MM.1S (cell line): ENCODE measurements around the gene PLEKHG4.

Experiments used
- DNase-seq: peaks from one replicate; pipeline ENCODE4 v3.0.0-alpha.2; 2015
- H2AFZ ChIP-seq: fragments of 300-600 bp; sonication (generic); 2 replicates; pipeline ENCODE4 v1.6.0; 2016; ENCODE audit warnings: antibody characterized with exemption, low read length
- H3F3A ChIP-seq: fragments of 300-600 bp; sonication (generic); 2 replicates; pipeline ENCODE4 v1.6.1; 2016; ENCODE audit warnings: mild to moderate bottlenecking, antibody characterized with exemption, low read length, moderate library complexity, mixed read lengths; ENCODE audit not compliant: insufficient read depth
- H3K27ac ChIP-seq: fragments of 300-600 bp; sonication (generic); 2 replicates; pipeline ENCODE4 v1.5.1; 2016; ENCODE audit warnings: mild to moderate bottlenecking, low read length
- H3K27me3 ChIP-seq: fragments of 300-600 bp; sonication (generic); replicated peaks from 2 replicates; pipeline ENCODE4 v1.6.0; 2016; ENCODE audit warnings: low read length; ENCODE audit not compliant: insufficient read depth
- H3K36me3 ChIP-seq: fragments of 300-600 bp; sonication (generic); replicated peaks from 2 replicates; pipeline ENCODE4 v1.6.1; 2016; ENCODE audit warnings: mild to moderate bottlenecking, low read length, mixed read lengths; ENCODE audit not compliant: insufficient read depth
- H3K4me1 ChIP-seq: fragments of 300-600 bp; sonication (generic); 2 replicates; pipeline ENCODE4 v1.6.1; 2016; ENCODE audit warnings: low read length, mixed read lengths
- H3K4me2 ChIP-seq: fragments of 300-600 bp; sonication (generic); 2 replicates; pipeline ENCODE4 v1.6.0; 2016; ENCODE audit warnings: low read depth, low read length
- H3K4me3 ChIP-seq: fragments of 300-600 bp; sonication (generic); 2 replicates; pipeline ENCODE4 v1.5.1; 2016; ENCODE audit warnings: low read length, mixed read lengths
- H3K79me2 ChIP-seq: fragments of 300-600 bp; sonication (generic); 2 replicates; pipeline ENCODE4 v1.6.1; 2016; ENCODE audit warnings: mixed run types, low read length, mixed read lengths
- H3K9ac ChIP-seq: fragments of 300-600 bp; sonication (generic); 2 replicates; pipeline ENCODE4 v1.6.1; 2016; ENCODE audit warnings: low read length, mixed read lengths
- H3K9me2 ChIP-seq: fragments of 300-600 bp; sonication (generic); replicated peaks from 2 replicates; pipeline ENCODE4 v1.6.1; 2016; ENCODE audit warnings: mild to moderate bottlenecking, low read length, mixed read lengths; ENCODE audit not compliant: insufficient read depth
- H3K9me3 ChIP-seq: fragments of 300-600 bp; sonication (generic); replicated peaks from 2 replicates; pipeline ENCODE4 v1.6.1; 2016; ENCODE audit warnings: mild to moderate bottlenecking, low read length, mixed read lengths; ENCODE audit not compliant: insufficient read depth
- H4K20me1 ChIP-seq: fragments of 300-600 bp; sonication (generic); 2 replicates; pipeline ENCODE4 v1.6.1; 2016; ENCODE audit warnings: mild to moderate bottlenecking, low read length, moderate library complexity, mixed read lengths; ENCODE audit not compliant: insufficient read depth
- EZH2 ChIP-seq: fragments of 300-600 bp; sonication (generic); optimal IDR thresholded peaks from 2 replicates; pipeline ENCODE3; 2017; ENCODE audit warnings: low read depth, mild to moderate bottlenecking, antibody characterized with exemption, low read length, mixed read lengths
- EZH2phosphoT487 ChIP-seq: fragments of 300-600 bp; sonication (generic); IDR thresholded peaks from 2 replicates; pipeline ENCODE4 v1.6.1; 2018; ENCODE audit warnings: antibody characterized with exemption, low read length
- TF ChIP-seq, protein P1 (sequence below): fragments of 300-600 bp; sonication (generic); IDR thresholded peaks from 2 replicates; pipeline ENCODE4 v1.5.1; 2016; ENCODE audit warnings: antibody characterized with exemption, low read length, mixed read lengths

The PLEKHG4 gene

DNA sequence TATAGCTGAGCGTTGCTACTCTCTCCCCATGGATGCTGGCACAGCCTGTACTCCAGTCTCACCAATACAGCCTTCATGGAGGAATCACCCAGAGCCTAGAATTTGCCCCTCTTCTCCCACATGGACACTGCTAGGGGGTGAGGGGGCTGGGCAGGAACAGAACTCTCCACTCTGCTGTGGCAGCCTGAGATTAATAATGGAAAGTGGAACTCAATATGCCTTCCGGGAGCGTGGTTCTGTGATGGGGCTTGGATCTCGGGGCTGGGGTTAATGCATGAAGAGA is 29.3 kb upstream of the PLEKHG4 start:
- H3K79me2 ChIP-seq: peaks cover 8% of the 10 kb centered on the region
- peaks cover 30% of the 10 kb centered on the region for H3F3A ChIP-seq
- DNase-seq: no peak
- H3K9me2 ChIP-seq: no peaks in the 10 kb centered on the region
- no peaks in the 10 kb centered on the region for H3K36me3 ChIP-seq
- no peak overlapping the region for H3K4me3 ChIP-seq
- no peak overlapping the region for H2AFZ ChIP-seq
- no peak overlapping the region for H3K9ac ChIP-seq
- no peaks in the 10 kb centered on the region for H4K20me1 ChIP-seq
- peaks cover 18% of the 10 kb centered on the region for H3K27me3 ChIP-seq
- H3K4me2 ChIP-seq: no peak overlapping the region
- no peak for TF ChIP-seq EZH2phosphoT487
- no peak for TF ChIP-seq EZH2
- TF ChIP-seq, protein P1, sequence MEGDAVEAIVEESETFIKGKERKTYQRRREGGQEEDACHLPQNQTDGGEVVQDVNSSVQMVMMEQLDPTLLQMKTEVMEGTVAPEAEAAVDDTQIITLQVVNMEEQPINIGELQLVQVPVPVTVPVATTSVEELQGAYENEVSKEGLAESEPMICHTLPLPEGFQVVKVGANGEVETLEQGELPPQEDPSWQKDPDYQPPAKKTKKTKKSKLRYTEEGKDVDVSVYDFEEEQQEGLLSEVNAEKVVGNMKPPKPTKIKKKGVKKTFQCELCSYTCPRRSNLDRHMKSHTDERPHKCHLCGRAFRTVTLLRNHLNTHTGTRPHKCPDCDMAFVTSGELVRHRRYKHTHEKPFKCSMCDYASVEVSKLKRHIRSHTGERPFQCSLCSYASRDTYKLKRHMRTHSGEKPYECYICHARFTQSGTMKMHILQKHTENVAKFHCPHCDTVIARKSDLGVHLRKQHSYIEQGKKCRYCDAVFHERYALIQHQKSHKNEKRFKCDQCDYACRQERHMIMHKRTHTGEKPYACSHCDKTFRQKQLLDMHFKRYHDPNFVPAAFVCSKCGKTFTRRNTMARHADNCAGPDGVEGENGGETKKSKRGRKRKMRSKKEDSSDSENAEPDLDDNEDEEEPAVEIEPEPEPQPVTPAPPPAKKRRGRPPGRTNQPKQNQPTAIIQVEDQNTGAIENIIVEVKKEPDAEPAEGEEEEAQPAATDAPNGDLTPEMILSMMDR: no peak
- H3K4me1 ChIP-seq: peaks cover 18% of the 10 kb centered on the region
- no peaks in the 10 kb centered on the region for H3K9me3 ChIP-seq
- no peak overlapping the region for H3K27ac ChIP-seq

DNA sequence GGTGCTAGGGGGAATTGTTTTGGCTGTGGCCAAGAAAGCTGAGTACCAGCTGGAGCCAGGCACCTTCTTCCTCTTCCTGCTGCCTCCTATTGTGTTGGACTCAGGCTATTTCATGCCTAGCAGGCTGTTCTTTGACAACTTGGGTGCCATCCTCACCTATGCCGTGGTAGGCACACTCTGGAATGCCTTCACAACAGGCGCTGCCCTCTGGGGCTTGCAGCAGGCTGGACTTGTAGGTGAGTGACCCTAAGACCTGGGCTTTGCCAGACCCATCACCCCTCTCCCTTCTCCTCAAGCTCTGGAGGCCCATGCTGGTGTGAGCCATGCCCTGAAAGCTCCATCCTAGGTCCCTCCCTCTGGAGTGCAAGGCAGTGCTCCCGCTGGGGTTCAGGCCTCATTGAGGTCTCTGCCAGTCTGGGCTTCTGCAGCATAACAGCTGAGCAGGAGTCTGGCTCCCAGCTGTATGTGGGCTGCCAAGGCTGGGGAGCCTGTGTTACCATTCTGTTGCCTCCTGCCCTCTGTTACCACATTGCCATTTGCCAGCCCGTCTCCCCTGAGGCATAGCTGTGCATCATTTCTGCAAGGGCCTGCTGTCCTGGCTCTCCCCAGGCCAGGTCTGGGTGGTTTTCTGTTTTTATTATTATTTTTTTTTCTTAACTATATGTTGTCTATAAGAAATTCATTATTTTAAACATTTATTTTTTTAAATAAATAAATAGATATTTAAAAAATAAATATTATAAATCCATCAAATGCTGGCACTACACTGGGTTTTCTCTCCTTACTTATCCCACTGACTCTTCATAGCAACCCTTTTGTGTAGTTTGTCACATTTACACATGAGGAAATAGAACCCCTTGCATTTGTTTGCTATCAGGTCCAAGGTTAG is 26.5 kb upstream of the PLEKHG4 start:
- Histone ChIP-seq H3K36me3 (no peaks in the 10 kb centered on the region), H3K4me2 (no peak overlapping the region), H2AFZ (no peak overlapping the region), H3K9ac (no peak overlapping the region), H3K79me2 (no peaks in the 10 kb centered on the region), H3F3A (peaks cover 4% of the 10 kb centered on the region; the same call in 1 of the 2 replicates), H3K9me2 (no peaks in the 10 kb centered on the region), H3K9me3 (no peaks in the 10 kb centered on the region), H4K20me1 (no peaks in the 10 kb centered on the region), H3K27ac (no peak overlapping the region), H3K4me1 (peaks cover 11% of the 10 kb centered on the region), H3K27me3 (peaks cover 18% of the 10 kb centered on the region), H3K4me3 (no peak overlapping the region)
- DNase-seq: no peak
- no peak for TF ChIP-seq EZH2

DNA sequence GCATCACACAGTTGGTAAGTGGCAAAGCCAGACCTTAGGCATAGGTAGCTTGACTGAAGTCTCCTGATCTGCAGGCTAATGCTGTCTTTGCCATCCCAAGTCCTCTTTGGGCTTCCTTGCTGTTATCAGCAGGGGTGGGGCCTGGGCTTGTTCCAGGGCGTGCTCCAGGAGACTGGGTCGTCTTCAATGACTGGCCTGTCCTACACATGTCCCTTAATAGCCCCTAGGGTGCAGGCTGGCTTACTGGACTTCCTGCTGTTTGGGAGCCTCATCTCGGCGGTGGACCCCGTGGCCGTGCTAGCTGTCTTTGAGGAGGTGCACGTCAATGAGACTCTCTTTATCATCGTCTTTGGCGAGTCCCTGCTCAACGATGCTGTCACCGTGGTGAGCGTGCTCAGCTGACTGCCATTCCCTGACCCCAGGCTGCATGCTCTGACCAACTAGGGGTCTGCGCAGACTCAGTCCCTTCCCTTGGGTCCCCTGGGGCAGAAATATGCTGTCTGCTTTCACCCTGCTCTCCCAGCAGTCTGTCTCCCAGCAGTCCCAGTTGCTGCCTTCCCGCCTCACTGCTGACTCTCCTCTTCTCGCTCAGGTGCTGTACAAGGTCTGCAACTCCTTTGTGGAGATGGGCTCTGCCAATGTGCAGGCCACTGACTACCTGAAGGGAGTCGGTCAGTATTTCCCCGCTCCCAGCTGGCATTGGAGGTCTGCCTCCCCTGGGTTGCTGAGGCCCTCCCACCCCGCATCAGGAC is 24.4 kb upstream of the PLEKHG4 start:
- Histone ChIP-seq H4K20me1 (no peaks in the 10 kb centered on the region), H3K9me3 (no peaks in the 10 kb centered on the region), H3K9ac (no peak overlapping the region), H3K9me2 (no peaks in the 10 kb centered on the region), H2AFZ (no peak overlapping the region), H3K27ac (no peak overlapping the region), H3K4me1 (no peaks in the 10 kb centered on the region), H3K27me3 (peaks cover 8% of the 10 kb centered on the region), H3K79me2 (no peaks in the 10 kb centered on the region), H3F3A (no peaks in the 10 kb centered on the region), H3K4me2 (no peak overlapping the region), H3K36me3 (no peaks in the 10 kb centered on the region), H3K4me3 (no peak overlapping the region)
- no peak for TF ChIP-seq EZH2phosphoT487
- TF ChIP-seq EZH2: no peak
- TF ChIP-seq, protein P1: no peak
- no peak for DNase-seq
